Measurements from ENCODE around the gene CEP43. TPM values are rescaled to one million over a fixed set of nuclear protein-coding genes. Genes with fewer than 3 reads are reported as not detected.

Gene CEP43
- total and polyA plus RNA-seq, 10 of the 15 experiments (the other 5 are each of a cell fraction or from before 2014, with no cell fraction given) = 7.7 to 49.9 (median 24.6) TPM

GRCh38 chr6:166957087-166957804 lies 42.0 kb upstream of the CEP43 start (continued):
- TF ChIP-seq SMAD1 (IDR thresholded peaks at IDR 0.05; ENCODE audit: low read depth, partially characterized antibody) = no peak
- TF ChIP-seq EED (IDR thresholded peaks at IDR 0.05; ENCODE audit: low read depth) = 0 out of 2 replicates have a peak, but pooled peaks have one; percentile 14
- TF ChIP-seq SIX5 (IDR thresholded peaks at IDR 0.05; ENCODE audit: low read depth, low read length, severe bottlenecking) = no peak
- no peak for TF ChIP-seq NRF1 (conservative IDR thresholded peaks at IDR 0.05; ENCODE audit: low read depth, low read length)
- TF ChIP-seq NFIC (IDR thresholded peaks at IDR 0.05; ENCODE audit: low read depth, low read length) = no peak
- TF ChIP-seq TCF7 (IDR thresholded peaks at IDR 0.05; ENCODE audit: borderline replicate concordance) = no peak
- TF ChIP-seq PAX8 (IDR thresholded peaks at IDR 0.05) = no peak
- no peak for TF ChIP-seq ATF2 (IDR thresholded peaks at IDR 0.05; ENCODE audit: low read length)
- TF ChIP-seq ZBED1 (IDR thresholded peaks at IDR 0.05; ENCODE audit: borderline replicate concordance) = 0 out of 2 replicates have a peak, but pooled peaks have one; percentile 11
- TF ChIP-seq LARP7 (IDR thresholded peaks at IDR 0.05) = peak; percentile 6; the same call in 1 of the 2 replicates
- no peak for TF ChIP-seq MTA3 (IDR thresholded peaks at IDR 0.05; ENCODE audit: borderline replicate concordance, low read length)
- TF ChIP-seq SMAD5 (IDR thresholded peaks at IDR 0.05; ENCODE audit: low read depth) = no peak
- no peak for TF ChIP-seq REST (IDR thresholded peaks at IDR 0.05; ENCODE audit: low read depth, low read length)
- TF ChIP-seq CHD4 (IDR thresholded peaks at IDR 0.05) = no peak
- TF ChIP-seq EZH2 (IDR thresholded peaks at IDR 0.05; ENCODE audit: borderline replicate concordance, control insufficient read depth, low read depth, low read length) = no peak
- peak; percentile 75 for TF ChIP-seq TCF3 (IDR thresholded peaks at IDR 0.05; ENCODE audit: borderline replicate concordance, insufficient read depth, low read depth, low read length)
- peak; percentile 88 for TF ChIP-seq IKZF2 (IDR thresholded peaks at IDR 0.05)
- TF ChIP-seq NBN (IDR thresholded peaks at IDR 0.05) = peak; percentile 67
- TF ChIP-seq SPI1 (IDR thresholded peaks at IDR 0.05; ENCODE audit: borderline replicate concordance, insufficient read depth, low read depth, low read length) = no peak
- no peak for TF ChIP-seq BCLAF1 (IDR thresholded peaks at IDR 0.05)
- peak; percentile 68; the same call in 1 of the 2 replicates for TF ChIP-seq RB1 (IDR thresholded peaks at IDR 0.05; ENCODE audit: borderline replicate concordance)
- TF ChIP-seq CBX3 (IDR thresholded peaks at IDR 0.05; ENCODE audit: borderline replicate concordance, low read depth) = no peak
